Keratinocyte (primary cell): ENCODE results near the gene ACYP2.
A peak's percentile ranks its signal among the peaks of the same experiment; 100 is the strongest.

ENCODE experiments used
- EZH2 ChIP-seq: IDR thresholded peaks from one replicate; pipeline ENCODE4 v1.6.1; 2012; ENCODE audit warnings: inconsistent platforms, mild to moderate bottlenecking, low read length, moderate library complexity
- TF ChIP-seq, protein P1 (sequence below), 3 experiments: IDR thresholded peaks in 1 of 3; conservative IDR thresholded peaks in 1 of 3; optimal IDR thresholded peaks in 1 of 3; 2 replicates in 2 of 3; 3 replicates in 1 of 3; pipeline versions ENCODE3 to v1.5.1; 2011; ENCODE audit warnings: low read length in 3 of 3, mild to moderate bottlenecking in 3 of 3, moderate library complexity in 2 of 3, control low read depth in 1 of 3, inconsistent platforms in 1 of 3; ENCODE audit not compliant: insufficient read depth in 2 of 3; ENCODE audit errors: extremely low read depth in 1 of 3

DNA sequence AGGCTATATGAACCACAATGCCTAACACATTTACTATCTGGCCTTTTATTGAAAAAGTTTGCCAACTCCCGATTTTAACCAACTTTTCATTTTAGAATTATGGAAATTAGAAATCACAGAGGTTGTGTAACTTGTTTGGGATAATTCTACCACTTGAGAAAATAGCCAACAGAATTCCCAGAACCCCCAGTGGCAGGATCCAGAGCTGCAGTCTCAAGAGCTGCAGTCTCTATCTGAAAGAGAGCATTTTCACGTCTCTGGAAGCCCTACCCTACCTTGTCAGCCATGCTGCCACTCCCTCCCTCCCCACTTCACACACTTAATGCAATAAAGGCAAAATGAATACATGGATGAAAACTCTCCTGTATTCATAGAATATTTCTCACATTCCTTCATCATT is 164.0 kb downstream of the ACYP2 start:
- TF ChIP-seq, protein P1, sequence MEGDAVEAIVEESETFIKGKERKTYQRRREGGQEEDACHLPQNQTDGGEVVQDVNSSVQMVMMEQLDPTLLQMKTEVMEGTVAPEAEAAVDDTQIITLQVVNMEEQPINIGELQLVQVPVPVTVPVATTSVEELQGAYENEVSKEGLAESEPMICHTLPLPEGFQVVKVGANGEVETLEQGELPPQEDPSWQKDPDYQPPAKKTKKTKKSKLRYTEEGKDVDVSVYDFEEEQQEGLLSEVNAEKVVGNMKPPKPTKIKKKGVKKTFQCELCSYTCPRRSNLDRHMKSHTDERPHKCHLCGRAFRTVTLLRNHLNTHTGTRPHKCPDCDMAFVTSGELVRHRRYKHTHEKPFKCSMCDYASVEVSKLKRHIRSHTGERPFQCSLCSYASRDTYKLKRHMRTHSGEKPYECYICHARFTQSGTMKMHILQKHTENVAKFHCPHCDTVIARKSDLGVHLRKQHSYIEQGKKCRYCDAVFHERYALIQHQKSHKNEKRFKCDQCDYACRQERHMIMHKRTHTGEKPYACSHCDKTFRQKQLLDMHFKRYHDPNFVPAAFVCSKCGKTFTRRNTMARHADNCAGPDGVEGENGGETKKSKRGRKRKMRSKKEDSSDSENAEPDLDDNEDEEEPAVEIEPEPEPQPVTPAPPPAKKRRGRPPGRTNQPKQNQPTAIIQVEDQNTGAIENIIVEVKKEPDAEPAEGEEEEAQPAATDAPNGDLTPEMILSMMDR (optimal IDR thresholded peaks at IDR 0.05 in 1 of 3, IDR thresholded peaks at IDR 0.05 in 1 of 3, conservative IDR thresholded peaks at IDR 0.05 in 1 of 3; ENCODE audit: extremely low read depth in 1 of 3, insufficient read depth in 2 of 3, low read length in 3 of 3), result peak in 2 of 3 experiments; percentile 11 to 25
- TF ChIP-seq EZH2, result no peak
